Cardiac muscle cell (in vitro differentiated cells and primary cell): Measurements from ENCODE around the gene PHKB. TPM values are rescaled to one million over a fixed set of nuclear protein-coding genes. Genes with fewer than 3 reads are reported as not detected.

Source experiments
- DNase-seq, 2 donors: peaks; one replicate each; pipeline versions ENCODE4 v3.0.0 to v3.0.0-alpha.2; 2010 to 2017; ENCODE audit warnings: low read depth in 1 of 2, low spot score in 1 of 2
- H3K27ac ChIP-seq: fragments of 200-600 bp; sonication (generic); 2 replicates; pipeline ENCODE4 v1.5.1; 2016
- H3K27me3 ChIP-seq: fragments of 200-600 bp; sonication (generic); 2 replicates; pipeline ENCODE4 v1.6.0; 2016; ENCODE audit warnings: control low read depth
- H3K36me3 ChIP-seq: fragments of 200-600 bp; sonication (generic); 2 replicates; pipeline ENCODE4 v1.5.1; 2016; ENCODE audit warnings: control low read depth
- H3K4me1 ChIP-seq: fragments of 200-600 bp; sonication (generic); 2 replicates; pipeline ENCODE4 v1.8.1; 2017; ENCODE audit warnings: low read depth, mild to moderate bottlenecking, mixed run types
- H3K4me3 ChIP-seq: fragments of 200-600 bp; sonication (generic); 2 replicates; pipeline ENCODE4 v1.5.1; 2016; ENCODE audit warnings: mild to moderate bottlenecking
- H3K9me3 ChIP-seq: fragments of 200-600 bp; sonication (generic); 2 replicates; pipeline ENCODE4 v1.5.1; 2017; ENCODE audit warnings: low read depth, mild to moderate bottlenecking, control low read depth
- polyA plus RNA-seq: library from polyadenylated mRNA; unstranded; fragments of >200 nt; fragmentation: Nextera tagmentation; extraction: Ambion mirVana; gene quantifications from 2 replicates; pipeline ENCODE4 v1.2.1, GENCODE V29; 2016
- total RNA-seq: library from RNA; depleted of rRNA; stranded (reverse); fragments of >200 nt; gene quantifications from 2 replicates; pipeline ENCODE4 v1.2.3, GENCODE V29; 2016
- TF ChIP-seq, protein P1 (sequence below): IDR thresholded peaks from 2 replicates; pipeline ENCODE4 v1.5.1; 2012; ENCODE audit warnings: low read depth, mild to moderate bottlenecking, low read length

The PHKB gene
- total and polyA plus RNA-seq, 2 experiments from 2014 or later, result 84.2 to 107 TPM

DNA sequence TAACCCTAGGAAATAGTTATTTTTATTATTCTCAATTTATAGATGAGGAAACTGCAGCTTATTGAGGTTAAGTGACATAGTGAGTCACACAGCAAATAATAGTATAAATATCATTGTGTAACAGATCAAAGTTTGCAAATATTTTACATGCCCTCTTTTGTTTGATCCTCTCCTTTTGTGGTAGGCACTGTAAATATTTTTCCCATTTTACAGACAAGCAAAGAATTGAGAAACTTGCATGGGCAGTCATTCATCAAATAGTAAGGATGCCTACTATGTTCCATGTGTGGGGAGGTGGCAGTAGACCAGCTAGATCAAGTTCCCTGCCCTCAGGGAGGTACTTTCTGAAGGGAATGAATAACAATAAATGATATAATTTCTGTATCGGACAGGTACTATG, 173.0 kb downstream of the PHKB start:
- no peak overlapping the region for H3K27ac ChIP-seq
- no peaks in the 10 kb centered on the region for H3K27me3 ChIP-seq
- H3K36me3 ChIP-seq, result peaks cover 4% of the 10 kb centered on the region
- H3K9me3 ChIP-seq, result no peaks in the 10 kb centered on the region
- DNase-seq, result no peak
- H3K4me3 ChIP-seq, result no peak overlapping the region
- no peaks in the 10 kb centered on the region for H3K4me1 ChIP-seq
- TF ChIP-seq, protein P1, sequence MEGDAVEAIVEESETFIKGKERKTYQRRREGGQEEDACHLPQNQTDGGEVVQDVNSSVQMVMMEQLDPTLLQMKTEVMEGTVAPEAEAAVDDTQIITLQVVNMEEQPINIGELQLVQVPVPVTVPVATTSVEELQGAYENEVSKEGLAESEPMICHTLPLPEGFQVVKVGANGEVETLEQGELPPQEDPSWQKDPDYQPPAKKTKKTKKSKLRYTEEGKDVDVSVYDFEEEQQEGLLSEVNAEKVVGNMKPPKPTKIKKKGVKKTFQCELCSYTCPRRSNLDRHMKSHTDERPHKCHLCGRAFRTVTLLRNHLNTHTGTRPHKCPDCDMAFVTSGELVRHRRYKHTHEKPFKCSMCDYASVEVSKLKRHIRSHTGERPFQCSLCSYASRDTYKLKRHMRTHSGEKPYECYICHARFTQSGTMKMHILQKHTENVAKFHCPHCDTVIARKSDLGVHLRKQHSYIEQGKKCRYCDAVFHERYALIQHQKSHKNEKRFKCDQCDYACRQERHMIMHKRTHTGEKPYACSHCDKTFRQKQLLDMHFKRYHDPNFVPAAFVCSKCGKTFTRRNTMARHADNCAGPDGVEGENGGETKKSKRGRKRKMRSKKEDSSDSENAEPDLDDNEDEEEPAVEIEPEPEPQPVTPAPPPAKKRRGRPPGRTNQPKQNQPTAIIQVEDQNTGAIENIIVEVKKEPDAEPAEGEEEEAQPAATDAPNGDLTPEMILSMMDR, result no peak

DNA sequence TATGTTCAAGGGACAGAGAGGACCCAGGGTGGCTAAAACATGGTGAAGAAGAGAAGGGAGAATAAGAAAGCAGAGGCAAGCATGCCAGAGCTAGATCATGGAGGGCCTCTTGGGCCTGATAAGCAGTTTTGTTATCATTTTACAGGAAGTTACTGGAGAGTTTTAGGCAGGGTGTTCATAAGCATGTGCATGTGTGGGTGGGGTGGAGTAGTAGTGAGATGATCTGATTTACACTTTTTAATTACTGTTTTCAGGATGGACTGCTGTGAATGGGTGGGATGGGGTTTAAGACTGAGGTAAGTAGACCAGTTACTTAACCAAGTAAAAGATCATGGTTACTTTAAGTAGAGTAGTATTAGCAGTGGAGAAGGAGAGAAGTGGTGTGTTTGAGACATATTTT, 173.6 kb downstream of the PHKB start:
- DNase-seq, result no peak
- Histone ChIP-seq H3K9me3 (no peaks in the 10 kb centered on the region), H3K27me3 (no peaks in the 10 kb centered on the region), H3K27ac (no peak overlapping the region), H3K36me3 (peaks cover 4% of the 10 kb centered on the region), H3K4me3 (no peak overlapping the region), H3K4me1 (no peaks in the 10 kb centered on the region)
- TF ChIP-seq, protein P1, result no peak

DNA sequence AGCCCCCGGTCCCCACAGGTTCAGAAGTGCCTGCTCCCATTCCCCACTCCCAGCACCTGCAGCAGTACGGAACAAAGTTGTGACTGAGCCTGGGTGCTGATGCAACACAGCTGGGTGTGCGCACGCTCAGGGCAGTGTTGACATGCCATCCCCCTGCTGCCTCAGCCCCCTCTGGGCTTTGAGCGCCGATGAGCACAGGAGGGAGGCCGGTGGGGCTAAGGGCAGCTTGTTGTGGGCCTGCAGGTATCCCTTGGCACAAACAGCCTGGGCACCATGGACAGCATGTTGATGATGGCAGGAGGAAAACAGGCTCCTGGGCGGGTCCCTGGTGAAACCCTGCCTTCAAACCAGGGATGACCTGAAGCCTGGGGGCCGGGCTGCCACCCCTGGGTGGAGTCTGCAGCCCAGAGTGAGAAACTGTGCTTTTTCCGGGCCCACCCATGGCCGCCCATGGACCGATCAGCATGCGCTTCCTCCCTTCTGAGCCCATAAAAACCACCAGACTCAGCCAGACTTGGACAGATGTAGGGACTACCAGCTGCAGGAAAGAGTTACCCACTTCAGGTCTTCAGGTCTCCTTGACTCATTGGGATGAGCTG, 175.5 kb downstream of the PHKB start:
- H3K27ac ChIP-seq, result no peak overlapping the region
- H3K9me3 ChIP-seq, result no peaks in the 10 kb centered on the region
- DNase-seq, result no peak
- TF ChIP-seq, protein P1, result no peak
- H3K4me3 ChIP-seq, result no peak overlapping the region
- no peaks in the 10 kb centered on the region for H3K36me3 ChIP-seq
- H3K27me3 ChIP-seq, result no peaks in the 10 kb centered on the region
- H3K4me1 ChIP-seq, result no peaks in the 10 kb centered on the region

DNA sequence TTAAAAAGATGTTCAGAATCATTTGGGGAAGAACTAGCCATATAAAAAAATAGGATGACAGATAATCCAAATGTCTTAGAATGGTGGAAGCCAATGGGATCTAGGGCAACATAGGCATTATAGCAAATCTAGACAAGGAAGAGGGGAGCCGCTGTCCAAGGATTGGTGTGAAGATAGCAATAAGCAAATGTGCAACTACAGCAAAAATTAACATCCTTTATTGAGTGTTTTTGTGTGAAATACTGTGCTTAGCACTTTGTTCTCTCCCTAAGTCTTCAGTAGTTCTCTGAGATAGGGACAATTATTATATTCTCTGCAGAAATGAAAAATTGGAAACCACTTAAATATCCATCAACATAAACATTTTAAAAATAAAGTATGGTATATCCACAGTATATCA, 177.0 kb downstream of the PHKB start:
- Histone ChIP-seq H3K27ac (no peak overlapping the region), H3K9me3 (no peaks in the 10 kb centered on the region), H3K36me3 (no peaks in the 10 kb centered on the region), H3K4me1 (no peaks in the 10 kb centered on the region), H3K27me3 (no peaks in the 10 kb centered on the region), H3K4me3 (no peak overlapping the region)
- DNase-seq, result no peak
- TF ChIP-seq, protein P1, result no peak

DNA sequence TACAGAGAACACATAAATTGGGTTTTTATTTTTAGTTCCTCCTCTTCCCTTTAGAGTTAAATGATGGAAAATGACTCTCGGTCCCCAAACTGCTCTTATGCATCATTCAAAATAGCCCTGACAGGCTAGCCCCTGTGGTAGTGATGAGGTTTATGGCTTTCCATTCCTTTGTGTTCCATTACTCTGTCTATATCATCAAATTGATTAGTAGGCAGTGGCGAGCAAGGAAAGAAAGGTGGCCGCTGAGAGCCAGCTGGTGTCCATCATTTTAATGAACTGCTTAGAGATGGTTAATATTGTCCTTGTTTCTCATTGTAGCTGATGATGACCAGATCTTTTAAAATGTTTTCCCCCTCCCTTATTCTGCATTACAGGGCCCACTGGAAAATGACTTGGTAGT, 179.5 kb downstream of the PHKB start:
- no peaks in the 10 kb centered on the region for H3K27me3 ChIP-seq
- no peak for DNase-seq
- TF ChIP-seq, protein P1, result no peak
- H3K27ac ChIP-seq, result no peak overlapping the region
- H3K4me1 ChIP-seq, result no peaks in the 10 kb centered on the region
- no peak overlapping the region for H3K4me3 ChIP-seq
- no peaks in the 10 kb centered on the region for H3K36me3 ChIP-seq
- no peaks in the 10 kb centered on the region for H3K9me3 ChIP-seq
